OCI-LY1 (cell line): ENCODE results near the gene SLCO2A1.

ENCODE experiments used
- H2AFZ ChIP-seq: fragments of 200-600 bp; sonication (generic), shearing (Covaris generic); 2 replicates; pipeline ENCODE4 v1.6.0; 2014; ENCODE audit warnings: antibody characterized with exemption, mild to moderate bottlenecking, low read length
- H3F3A ChIP-seq: fragments of 200-600 bp; sonication (generic), shearing (Covaris generic); 2 replicates; pipeline ENCODE4 v1.6.0; 2014; ENCODE audit warnings: mild to moderate bottlenecking, antibody characterized with exemption, low read length, moderate library complexity; ENCODE audit not compliant: insufficient read depth
- H3K27ac ChIP-seq: fragments of 200-600 bp; sonication (generic); 2 replicates; pipeline ENCODE4 v1.5.1; 2014; ENCODE audit warnings: low read length, mixed run types, mild to moderate bottlenecking, low read depth; ENCODE audit not compliant: poor library complexity, severe bottlenecking
- H3K27me3 ChIP-seq: fragments of 200-600 bp; sonication (generic); 2 replicates; pipeline ENCODE4 v1.6.0; 2014; ENCODE audit warnings: antibody characterized with exemption, mild to moderate bottlenecking, low read length, moderate library complexity; ENCODE audit not compliant: insufficient read depth
- H3K36me3 ChIP-seq: fragments of 200-600 bp; sonication (generic); 2 replicates; pipeline ENCODE4 v1.6.1; 2014; ENCODE audit warnings: mild to moderate bottlenecking, antibody characterized with exemption, low read length, moderate library complexity, mixed read lengths; ENCODE audit not compliant: insufficient read depth
- H3K4me1 ChIP-seq: fragments of 200-600 bp; sonication (generic); 2 replicates; pipeline ENCODE4 v1.5.1; 2014; ENCODE audit warnings: mild to moderate bottlenecking, low read length, moderate library complexity; ENCODE audit not compliant: insufficient read depth, severe bottlenecking
- H3K4me2 ChIP-seq: fragments of 200-600 bp; sonication (generic), shearing (Covaris generic); 2 replicates; pipeline ENCODE4 v1.6.1; 2014; ENCODE audit warnings: low read length
- H3K4me3 ChIP-seq: fragments of 200-600 bp; sonication (generic); 2 replicates; pipeline ENCODE4 v1.5.1; 2014; ENCODE audit warnings: low read length, low read depth, mild to moderate bottlenecking, mixed read lengths; ENCODE audit not compliant: poor library complexity, severe bottlenecking
- H3K79me2 ChIP-seq: fragments of 200-600 bp; shearing (Covaris generic); 2 replicates; pipeline ENCODE4 v1.6.1; 2016; ENCODE audit warnings: mixed run types, low read length, mixed read lengths; ENCODE audit not compliant: insufficient read depth
- H3K9ac ChIP-seq: fragments of 200-600 bp; sonication (generic), shearing (Covaris generic); 2 replicates; pipeline ENCODE4 v1.6.1; 2014; ENCODE audit warnings: mild to moderate bottlenecking, low read length, mixed read lengths
- H3K9me2 ChIP-seq: fragments of 200-600 bp; sonication (generic), shearing (Covaris generic); 2 replicates; pipeline ENCODE4 v1.6.1; 2014; ENCODE audit warnings: low read depth, mild to moderate bottlenecking, low read length, mixed read lengths
- H3K9me3 ChIP-seq: fragments of 200-600 bp; shearing (Covaris generic); 2 replicates; pipeline ENCODE4 v1.6.1; 2014; ENCODE audit warnings: low read length, mixed read lengths
- H4K20me1 ChIP-seq: fragments of 200-600 bp; sonication (generic), shearing (Covaris generic); 2 replicates; pipeline ENCODE4 v1.6.0; 2016; ENCODE audit warnings: mild to moderate bottlenecking, low read length; ENCODE audit not compliant: insufficient read depth
- CTCF ChIP-seq: fragments of 200-600 bp; sonication (generic), shearing (Covaris generic); IDR thresholded peaks from 2 replicates; pipeline ENCODE4 v1.5.1; 2017; ENCODE audit warnings: mild to moderate bottlenecking, antibody characterized with exemption, low read length, moderate library complexity, mixed read lengths
- EZH2 ChIP-seq: fragments of 200-600 bp; sonication (generic), shearing (Covaris generic); IDR thresholded peaks from 2 replicates; pipeline ENCODE4 v1.8.0; 2017; ENCODE audit warnings: borderline replicate concordance, mixed run types, mild to moderate bottlenecking, antibody characterized with exemption, low read length, moderate library complexity, mixed read lengths

SLCO2A1 gene

DNA sequence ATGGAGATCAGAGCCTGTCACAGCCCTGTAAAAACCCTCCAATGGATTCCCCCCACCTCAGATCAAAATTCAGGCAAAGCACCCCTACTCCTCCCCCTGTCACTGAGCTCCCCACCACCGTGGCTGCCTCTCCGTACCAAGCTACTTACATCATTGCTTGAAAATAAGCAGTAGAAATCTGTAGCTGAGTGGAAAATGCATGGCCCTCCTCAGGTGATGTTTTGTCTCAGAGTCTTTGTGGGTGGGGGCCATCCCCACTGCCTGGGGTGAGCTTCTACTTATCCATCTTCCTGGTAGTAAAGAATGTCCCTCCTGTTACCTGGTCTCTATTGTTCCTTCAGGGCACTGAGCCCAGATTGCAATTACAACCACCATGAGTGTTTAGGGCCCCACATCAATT, 34.5 kb downstream of the SLCO2A1 start:
- H3K79me2 ChIP-seq = no peaks in the 10 kb centered on the region
- no peaks in the 10 kb centered on the region for H3K9me2 ChIP-seq
- H3F3A ChIP-seq = no peaks in the 10 kb centered on the region
- H2AFZ ChIP-seq = no peak overlapping the region
- TF ChIP-seq CTCF (no peak), EZH2 (no peak)
- H3K4me3 ChIP-seq = no peak overlapping the region
- no peak overlapping the region for H3K9ac ChIP-seq
- H3K36me3 ChIP-seq = no peaks in the 10 kb centered on the region
- no peaks in the 10 kb centered on the region for H4K20me1 ChIP-seq
- no peak overlapping the region for H3K4me2 ChIP-seq
- no peaks in the 10 kb centered on the region for H3K4me1 ChIP-seq
- peaks cover 9% of the 10 kb centered on the region; the same call in 1 of the 2 replicates for H3K27me3 ChIP-seq
- no peak overlapping the region for H3K27ac ChIP-seq
- no peaks in the 10 kb centered on the region for H3K9me3 ChIP-seq

- Histone ChIP-seq H3K4me3 (no peak overlapping the region), H3K79me2 (no peaks in the 10 kb centered on the region), H3K27ac (no peak overlapping the region), H3K4me2 (no peak overlapping the region), H2AFZ (no peak overlapping the region), H3K9ac (no peak overlapping the region), H3F3A (no peaks in the 10 kb centered on the region), H3K27me3 (peaks cover 6% of the 10 kb centered on the region; the same call in 1 of the 2 replicates), H3K4me1 (no peaks in the 10 kb centered on the region), H3K36me3 (no peaks in the 10 kb centered on the region), H3K9me2 (no peaks in the 10 kb centered on the region), H3K9me3 (no peaks in the 10 kb centered on the region), H4K20me1 (no peaks in the 10 kb centered on the region)
- TF ChIP-seq EZH2 (no peak), CTCF (no peak)
Measured at GRCh38 chr3:133994166-133994890, 35.4 kb downstream of the SLCO2A1 start.

- no peak for TF ChIP-seq EZH2
- TF ChIP-seq CTCF = no peak
- no peaks in the 10 kb centered on the region for H4K20me1 ChIP-seq
- H3F3A ChIP-seq = no peaks in the 10 kb centered on the region
- no peaks in the 10 kb centered on the region for H3K9me3 ChIP-seq
- H3K4me2 ChIP-seq = no peak overlapping the region
- H3K4me1 ChIP-seq = no peaks in the 10 kb centered on the region
- no peak overlapping the region for H3K9ac ChIP-seq
- H3K9me2 ChIP-seq = no peaks in the 10 kb centered on the region
- no peaks in the 10 kb centered on the region for H3K79me2 ChIP-seq
- no peaks in the 10 kb centered on the region for H3K36me3 ChIP-seq
- no peak overlapping the region for H3K27ac ChIP-seq
- no peaks in the 10 kb centered on the region; the same call in 1 of the 2 replicates for H3K27me3 ChIP-seq
- H3K4me3 ChIP-seq = no peak overlapping the region
- no peak overlapping the region for H2AFZ ChIP-seq
Measured at GRCh38 chr3:133992951-133993620, 36.6 kb downstream of the SLCO2A1 start.
